ENCODE data around the gene SPDEF. TPM values are rescaled to one million over a fixed set of nuclear protein-coding genes. Genes with fewer than 3 reads are reported as not detected.

The SPDEF gene
- total and polyA plus RNA-seq, 4 donors: 2.6 to 11.8 (median 7.1) TPM

- TF ChIP-seq, protein P1, sequence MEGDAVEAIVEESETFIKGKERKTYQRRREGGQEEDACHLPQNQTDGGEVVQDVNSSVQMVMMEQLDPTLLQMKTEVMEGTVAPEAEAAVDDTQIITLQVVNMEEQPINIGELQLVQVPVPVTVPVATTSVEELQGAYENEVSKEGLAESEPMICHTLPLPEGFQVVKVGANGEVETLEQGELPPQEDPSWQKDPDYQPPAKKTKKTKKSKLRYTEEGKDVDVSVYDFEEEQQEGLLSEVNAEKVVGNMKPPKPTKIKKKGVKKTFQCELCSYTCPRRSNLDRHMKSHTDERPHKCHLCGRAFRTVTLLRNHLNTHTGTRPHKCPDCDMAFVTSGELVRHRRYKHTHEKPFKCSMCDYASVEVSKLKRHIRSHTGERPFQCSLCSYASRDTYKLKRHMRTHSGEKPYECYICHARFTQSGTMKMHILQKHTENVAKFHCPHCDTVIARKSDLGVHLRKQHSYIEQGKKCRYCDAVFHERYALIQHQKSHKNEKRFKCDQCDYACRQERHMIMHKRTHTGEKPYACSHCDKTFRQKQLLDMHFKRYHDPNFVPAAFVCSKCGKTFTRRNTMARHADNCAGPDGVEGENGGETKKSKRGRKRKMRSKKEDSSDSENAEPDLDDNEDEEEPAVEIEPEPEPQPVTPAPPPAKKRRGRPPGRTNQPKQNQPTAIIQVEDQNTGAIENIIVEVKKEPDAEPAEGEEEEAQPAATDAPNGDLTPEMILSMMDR (IDR thresholded peaks at IDR 0.05; ENCODE audit: control extremely low read depth, extremely low read depth): no peak
- ATAC-seq (ENCODE audit: insufficient read depth, low FRiP score) (no peak), DNase-seq (peak in 2 of 3 donors; percentile 31 to 62)
- H3K36me3 ChIP-seq (ENCODE audit: control insufficient read depth in 4 of 4, insufficient read depth in 4 of 4, low read length in 4 of 4): no peaks in the 10 kb centered on the region
- H3K9ac ChIP-seq (ENCODE audit: insufficient read depth in 1 of 2, low read length in 2 of 2): no peak overlapping the region
- WGBS, 2 donors: 65 to 74% methylated on average over 10 of the region's 10 CpGs
- no peaks in the 10 kb centered on the region for H3K9me3 ChIP-seq (ENCODE audit: control insufficient read depth in 4 of 4, insufficient read depth in 3 of 4, low read length in 3 of 4)
- H3K4me3 ChIP-seq: no peak overlapping the region
- no peak overlapping the region for H3K27ac ChIP-seq (ENCODE audit: low read depth in 1 of 2, low read length in 1 of 2)
- no peaks in the 10 kb centered on the region for H3K27me3 ChIP-seq (ENCODE audit: control insufficient read depth in 3 of 3, insufficient read depth in 3 of 3, low read length in 2 of 3)
- H3K4me1 ChIP-seq (ENCODE audit: control insufficient read depth in 5 of 5, insufficient read depth in 5 of 5, low read length in 5 of 5): peaks cover 0 to 14% (median 2%) of the 10 kb centered on the region in 5 donors
Measured at GRCh38 chr6:34529665-34530327, 26.3 kb downstream of the SPDEF start.

- no peaks in the 10 kb centered on the region for H3K36me3 ChIP-seq (ENCODE audit: control insufficient read depth in 4 of 4, insufficient read depth in 4 of 4, low read length in 4 of 4)
- TF ChIP-seq, protein P1 (IDR thresholded peaks at IDR 0.05; ENCODE audit: control extremely low read depth, extremely low read depth): no peak
- H3K9ac ChIP-seq (ENCODE audit: insufficient read depth in 1 of 2, low read length in 2 of 2): no peak overlapping the region
- H3K27ac ChIP-seq (ENCODE audit: low read depth in 1 of 2, low read length in 1 of 2): no peak overlapping the region
- no peak overlapping the region for H3K4me3 ChIP-seq
- WGBS, 2 donors: 88 to 95% methylated on average over 8 of the region's 8 CpGs
- DNase-seq: no peak
- H3K9me3 ChIP-seq (ENCODE audit: control insufficient read depth in 4 of 4, insufficient read depth in 3 of 4, low read length in 3 of 4): no peaks in the 10 kb centered on the region
- ATAC-seq (ENCODE audit: insufficient read depth, low FRiP score): no peak
- H3K4me1 ChIP-seq (ENCODE audit: control insufficient read depth in 5 of 5, insufficient read depth in 5 of 5, low read length in 5 of 5): peaks cover 0 to 14% (median 2%) of the 10 kb centered on the region in 5 donors
- H3K27me3 ChIP-seq (ENCODE audit: control insufficient read depth in 3 of 3, insufficient read depth in 3 of 3, low read length in 2 of 3): no peaks in the 10 kb centered on the region
Measured at GRCh38 chr6:34528996-34529664, 27.0 kb downstream of the SPDEF start.

DNA sequence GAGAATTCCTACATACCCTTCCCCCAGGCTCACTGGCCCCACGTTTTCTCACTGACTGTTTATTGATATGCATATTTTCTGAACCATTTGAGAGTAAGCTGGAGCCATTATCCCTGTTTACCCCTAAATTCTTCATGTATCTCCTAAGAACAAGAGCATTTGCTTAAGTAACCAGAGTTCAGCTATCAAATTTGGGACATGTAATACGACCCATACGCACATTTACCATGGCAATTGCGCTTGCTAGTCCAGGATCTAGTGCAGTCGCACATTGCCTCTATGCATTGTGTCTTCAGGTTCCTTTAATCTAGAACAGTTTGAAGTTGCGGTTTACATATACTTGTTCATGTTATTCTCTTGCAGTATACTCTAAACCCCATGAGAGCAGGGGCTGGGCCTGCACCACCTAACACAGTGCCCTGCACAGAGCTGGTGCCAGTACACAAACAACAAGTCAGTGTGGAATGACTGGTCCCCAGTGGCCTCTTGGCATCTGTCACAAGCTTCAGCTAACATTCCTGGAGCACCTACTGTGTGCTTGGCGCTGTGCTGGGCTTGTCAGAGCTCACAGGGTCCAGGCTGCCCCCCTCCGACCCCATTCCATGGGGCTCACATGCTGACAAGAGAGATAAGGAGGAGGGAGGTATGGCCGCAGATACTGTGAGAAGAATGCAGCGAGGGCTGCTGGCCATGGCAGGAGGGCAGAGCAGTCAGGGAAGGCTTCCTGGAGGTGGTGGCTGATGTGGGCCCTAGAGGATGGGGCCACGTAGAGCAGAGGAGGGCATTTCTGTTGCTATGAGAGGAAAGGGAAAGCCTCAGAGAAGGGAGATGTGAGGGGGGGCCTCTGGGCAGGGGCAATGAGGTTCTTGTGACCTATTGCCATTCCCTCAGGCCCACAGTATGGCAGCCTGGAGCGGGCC, 28.1 kb downstream of the SPDEF start:
- Histone ChIP-seq H3K4me1 (ENCODE audit: control insufficient read depth in 5 of 5, insufficient read depth in 5 of 5, low read length in 5 of 5) (peaks cover 0 to 14% (median 2%) of the 10 kb centered on the region in 5 donors), H3K27ac (ENCODE audit: low read depth in 1 of 2, low read length in 1 of 2) (no peak overlapping the region), H3K9me3 (ENCODE audit: control insufficient read depth in 4 of 4, insufficient read depth in 3 of 4, low read length in 3 of 4) (no peaks in the 10 kb centered on the region), H3K27me3 (ENCODE audit: control insufficient read depth in 3 of 3, insufficient read depth in 3 of 3, low read length in 2 of 3) (no peaks in the 10 kb centered on the region), H3K4me3 (no peak overlapping the region), H3K9ac (ENCODE audit: insufficient read depth in 1 of 2, low read length in 2 of 2) (no peak overlapping the region), H3K36me3 (ENCODE audit: control insufficient read depth in 4 of 4, insufficient read depth in 4 of 4, low read length in 4 of 4) (no peaks in the 10 kb centered on the region)
- TF ChIP-seq, protein P1 (IDR thresholded peaks at IDR 0.05; ENCODE audit: control extremely low read depth, extremely low read depth): no peak
- no peak for ATAC-seq (ENCODE audit: insufficient read depth, low FRiP score)
- DNase-seq: no peak
- WGBS, 2 donors: 89 to 90% methylated on average over 12 of the region's 12 CpGs
